ENCODE measurements around the gene TMEM88.

The TMEM88 gene

GRCh38 chr17:7844292-7845154, 10.3 kb upstream of the TMEM88 start:
- no peak for DNase-seq

GRCh38 chr17:7845359-7846062, 9.4 kb upstream of the TMEM88 start:
- no peak for DNase-seq

GRCh38 chr17:7846063-7846735, 8.7 kb upstream of the TMEM88 start:
- no peak for DNase-seq

- no peak for DNase-seq
Measured at GRCh38 chr17:7846765-7847661, 7.9 kb upstream of the TMEM88 start.

GRCh38 chr17:7848131-7848579, 6.7 kb upstream of the TMEM88 start:
- no peak for DNase-seq

- DNase-seq = no peak
Measured at GRCh38 chr17:7848739-7849129, 6.1 kb upstream of the TMEM88 start.

GRCh38 chr17:7849130-7849750, 5.6 kb upstream of the TMEM88 start:
- no peak for DNase-seq

- no peak for DNase-seq
Measured at GRCh38 chr17:7849751-7850504, 4.9 kb upstream of the TMEM88 start.

- DNase-seq = no peak
Measured at GRCh38 chr17:7850701-7851437, 4.0 kb upstream of the TMEM88 start.

- no peak for DNase-seq
Measured at GRCh38 chr17:7851438-7852261, 3.2 kb upstream of the TMEM88 start.

GRCh38 chr17:7852262-7852670, 2.6 kb upstream of the TMEM88 start:
- DNase-seq = no peak

GRCh38 chr17:7852919-7853690, 1.8 kb upstream of the TMEM88 start:
- DNase-seq = no peak

- no peak for DNase-seq
Measured at GRCh38 chr17:7853691-7854038, 1.2 kb upstream of the TMEM88 start.

- DNase-seq = no peak
Measured at GRCh38 chr17:7854078-7854777, 638 bp upstream of the TMEM88 start.

- no peak for DNase-seq
Measured at GRCh38 chr17:7855660-7856010, 769 bp downstream of the TMEM88 start.

- DNase-seq = no peak
Measured at GRCh38 chr17:7856011-7856810, 1.3 kb downstream of the TMEM88 start.
